Vagina (tissue), 2 donors: ENCODE data around the gene CDON. TPM values are rescaled to one million over a fixed set of nuclear protein-coding genes. Genes with fewer than 3 reads are reported as not detected.

ENCODE experiments used
- DNase-seq, 2 donors: peaks; one replicate each; pipeline ENCODE4 v3.0.0-alpha.2; 2017; ENCODE audit errors: extremely low spot score in 2 of 2
- H3K27ac ChIP-seq: fragments of 200-600 bp; sonication (generic); one replicate; pipeline ENCODE4 v1.5.1; 2019
- H3K27me3 ChIP-seq: fragments of 200-600 bp; sonication (generic); one replicate; pipeline ENCODE4 v1.5.1; 2019
- H3K36me3 ChIP-seq, 2 donors: fragments of 200-600 bp; sonication (generic); one replicate each; pipeline ENCODE4 v1.5.1; 2017 to 2019
- H3K4me1 ChIP-seq: fragments of 200-600 bp; sonication (generic); one replicate; pipeline ENCODE4 v1.5.1; 2019
- H3K4me3 ChIP-seq, 2 donors: fragments of 200-600 bp; sonication (generic); 1 replicate in 1 of 2; 2 replicates in 1 of 2; pipeline ENCODE4 v1.5.1; 2016 to 2019
- H3K9me3 ChIP-seq: fragments of 200-600 bp; sonication (generic); one replicate; pipeline ENCODE4 v1.5.1; 2019
- CTCF ChIP-seq, 3 experiments: fragments of 450-650 bp in 2 of 3; fragments of 200-600 bp in 1 of 3; sonication (generic) in 1 of 3; IDR thresholded peaks; one replicate each; pipeline ENCODE4 v1.5.1; 2017 to 2019; ENCODE audit warnings: antibody characterized with exemption in 3 of 3, mild to moderate bottlenecking in 2 of 3, moderate library complexity in 2 of 3
- POLR2A ChIP-seq, 2 donors: fragments of 450-650 bp; IDR thresholded peaks; one replicate each; pipeline ENCODE4 v1.6.1; 2017; ENCODE audit warnings: antibody characterized with exemption in 2 of 2, mild to moderate bottlenecking in 2 of 2, moderate library complexity in 2 of 2
- POLR2AphosphoS5 ChIP-seq, 2 donors: sonication (generic); formaldehyde crosslinking; IDR thresholded peaks; one replicate each; pipeline ENCODE4 v1.9.0; 2017; ENCODE audit warnings: antibody characterized with exemption in 2 of 2, mild to moderate bottlenecking in 2 of 2, low read depth in 1 of 2; ENCODE audit not compliant: insufficient read depth in 1 of 2
- intact Hi-C: fragments of 100-400 bp; cut with DNase I; formaldehyde crosslinking; loops from one replicate; pipeline ENCODE4 v1.15.1; 2023
- total RNA-seq: library from RNA; depleted of rRNA; stranded (reverse); fragments of >200 nt; gene quantifications from one replicate; pipeline ENCODE4 v1.2.3, GENCODE V29; 2016

CDON gene
- total RNA-seq, 1 donor from 2014 or later = 9.8 TPM

- no peaks in the 10 kb centered on the region for H3K36me3 ChIP-seq
- peaks cover 22% of the 10 kb centered on the region for H3K4me1 ChIP-seq
- H3K27me3 ChIP-seq = no peaks in the 10 kb centered on the region
- intact Hi-C loops = no loop called here
- H3K9me3 ChIP-seq = no peaks in the 10 kb centered on the region
- peak; percentile 61 to 79 for DNase-seq
- no peak for TF ChIP-seq POLR2AphosphoS5 (IDR thresholded peaks at IDR 0.05; ENCODE audit: insufficient read depth in 1 of 2, low read depth in 1 of 2)
- no peak for TF ChIP-seq POLR2A (IDR thresholded peaks at IDR 0.05)
- no peak for TF ChIP-seq CTCF (IDR thresholded peaks at IDR 0.05)
- no peak overlapping the region for H3K27ac ChIP-seq
- no peak overlapping the region for H3K4me3 ChIP-seq
Observed at GRCh38 chr11:125939081-125939521, 123.6 kb downstream of the CDON start.

GRCh38 chr11:125938418-125938817 lies 124.2 kb downstream of the CDON start:
- no peaks in the 10 kb centered on the region for H3K36me3 ChIP-seq
- H3K27me3 ChIP-seq = no peaks in the 10 kb centered on the region
- peaks cover 22% of the 10 kb centered on the region for H3K4me1 ChIP-seq
- TF ChIP-seq POLR2AphosphoS5 (IDR thresholded peaks at IDR 0.05; ENCODE audit: insufficient read depth in 1 of 2, low read depth in 1 of 2) = no peak
- intact Hi-C loops = no loop called here
- H3K4me3 ChIP-seq = no peak overlapping the region
- H3K9me3 ChIP-seq = no peaks in the 10 kb centered on the region
- peak; percentile 72 to 81 for DNase-seq
- no peak overlapping the region for H3K27ac ChIP-seq

- peak; percentile 64 to 86 for DNase-seq
- Histone ChIP-seq H3K27me3 (no peaks in the 10 kb centered on the region), H3K27ac (peak overlapping the region; percentile 1), H3K36me3 (no peaks in the 10 kb centered on the region), H3K9me3 (no peaks in the 10 kb centered on the region), H3K4me3 (no peak overlapping the region), H3K4me1 (peaks cover 22% of the 10 kb centered on the region)
- TF ChIP-seq POLR2AphosphoS5 (IDR thresholded peaks at IDR 0.05; ENCODE audit: insufficient read depth in 1 of 2, low read depth in 1 of 2) (peak in 1 of 2 donors; percentile 19), CTCF (IDR thresholded peaks at IDR 0.05) (no peak)
- intact Hi-C loops = no loop called here
Observed at GRCh38 chr11:125935618-125936199, 127.0 kb downstream of the CDON start.

- Histone ChIP-seq H3K9me3 (no peaks in the 10 kb centered on the region), H3K4me1 (peaks cover 22% of the 10 kb centered on the region), H3K27me3 (no peaks in the 10 kb centered on the region), H3K4me3 (no peak overlapping the region), H3K36me3 (no peaks in the 10 kb centered on the region), H3K27ac (no peak overlapping the region)
- no peak for TF ChIP-seq POLR2A (IDR thresholded peaks at IDR 0.05)
- no peak for TF ChIP-seq POLR2AphosphoS5 (IDR thresholded peaks at IDR 0.05; ENCODE audit: insufficient read depth in 1 of 2, low read depth in 1 of 2)
- no peak for TF ChIP-seq CTCF (IDR thresholded peaks at IDR 0.05)
- intact Hi-C loops = no loop called here
- no peak for DNase-seq
Observed at GRCh38 chr11:125935056-125935455, 127.6 kb downstream of the CDON start.

GRCh38 chr11:125934473-125934872 lies 128.2 kb downstream of the CDON start:
- intact Hi-C loops = no loop called here
- peaks cover 21% of the 10 kb centered on the region for H3K4me1 ChIP-seq

More at GRCh38 chr11:125934473-125934872, 128.2 kb downstream of the CDON start:
- no peak overlapping the region for H3K4me3 ChIP-seq
- DNase-seq = peak in 1 of 2 donors; percentile 64
- no peak overlapping the region for H3K27ac ChIP-seq
- no peaks in the 10 kb centered on the region for H3K27me3 ChIP-seq
- no peak for TF ChIP-seq POLR2AphosphoS5 (IDR thresholded peaks at IDR 0.05; ENCODE audit: insufficient read depth in 1 of 2, low read depth in 1 of 2)
- TF ChIP-seq CTCF (IDR thresholded peaks at IDR 0.05) = no peak
- no peak for TF ChIP-seq POLR2A (IDR thresholded peaks at IDR 0.05)
- H3K9me3 ChIP-seq = no peaks in the 10 kb centered on the region
- H3K36me3 ChIP-seq = no peaks in the 10 kb centered on the region
